Hematopoietic multipotent progenitor cell treated with erythropoietin and hydrocortisone succinate and interleukin-3 and kit ligand, for 6 days (in vitro differentiated cells): ENCODE measurements around the gene TBC1D7.
A peak's percentile ranks its signal among the peaks of the same experiment; 100 is the strongest.

Source experiments
- DNase-seq: peaks from one replicate; pipeline ENCODE4 v3.0.0-alpha.2; 2015

Gene TBC1D7

DNA sequence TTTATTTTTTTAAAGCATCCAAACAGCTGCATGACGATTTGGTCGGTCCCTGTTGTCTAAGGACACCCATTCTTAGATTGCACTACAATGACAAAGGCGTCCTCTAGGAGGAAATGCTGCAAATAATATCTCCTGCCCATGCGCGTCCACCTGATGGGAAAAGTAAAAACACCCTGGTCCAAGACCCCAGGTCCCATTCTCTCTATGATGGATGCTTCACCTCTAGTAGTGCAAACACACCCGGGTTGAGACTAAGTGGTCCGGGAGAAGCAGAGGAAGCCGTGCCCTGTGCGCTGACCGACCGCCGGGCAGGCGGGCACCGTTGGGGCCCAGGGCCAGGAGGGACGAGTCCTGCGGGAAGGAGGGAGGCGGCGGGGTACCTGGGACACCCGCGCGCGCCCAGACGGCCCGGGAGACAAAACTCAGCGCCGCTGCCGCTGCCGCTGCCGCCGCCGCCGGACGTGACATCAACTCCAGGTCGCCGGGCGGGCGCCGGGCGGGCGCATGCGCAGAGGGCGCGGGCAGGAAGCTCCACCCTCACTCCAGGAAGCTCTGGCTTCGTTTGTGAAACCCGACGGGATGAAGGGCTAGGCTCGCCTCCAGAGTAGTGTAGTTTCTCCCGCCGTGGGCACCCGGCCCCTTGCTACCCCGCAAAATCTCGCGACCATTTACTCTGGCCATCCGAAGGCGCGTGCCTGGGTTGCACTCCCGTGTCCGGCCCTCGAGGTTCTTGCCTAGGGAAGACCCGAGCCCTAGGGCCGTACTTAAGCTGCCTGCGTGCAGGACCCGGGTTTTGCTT, at the start of gene TBC1D7:
Gene TBC1D7 (minus strand): TSS at position 462 of the 799 bp plus-strand sequence. CDS start 1,639 bp downstream, outside the sequence.
- DNase-seq = peak; percentile 94

DNA sequence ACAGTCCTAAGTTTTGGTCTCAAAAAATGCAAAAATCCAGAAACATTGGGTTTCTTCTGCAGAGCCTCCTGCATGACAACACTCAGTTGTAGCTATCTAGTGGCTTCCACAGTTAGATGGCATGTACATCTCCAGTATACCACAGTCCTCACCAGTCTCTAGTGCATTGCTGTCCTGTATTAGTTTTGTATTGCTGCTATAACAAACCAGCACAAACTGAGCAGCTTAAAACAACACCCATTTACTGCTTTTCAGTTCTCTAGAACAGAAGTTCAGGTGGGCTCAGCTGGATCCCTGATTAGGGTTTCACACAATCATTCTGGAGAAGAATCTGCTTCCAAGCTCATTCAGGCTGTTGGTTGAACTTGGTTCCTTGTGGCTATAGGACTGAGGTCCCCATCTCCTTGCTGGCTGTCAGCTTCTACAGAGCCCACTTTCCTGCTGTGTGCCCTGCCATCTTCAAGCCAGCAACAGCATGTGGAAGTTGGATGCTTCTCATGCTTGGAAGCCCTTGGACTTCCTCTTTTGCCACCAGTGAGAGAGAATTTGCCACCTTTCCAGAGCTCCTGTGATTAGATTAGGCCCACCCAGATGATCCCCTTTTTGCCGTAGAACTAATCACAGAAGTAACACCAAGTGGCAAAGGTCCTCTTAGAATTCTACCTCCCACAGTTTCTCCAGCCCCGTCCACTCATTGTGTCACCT, 48.9 kb upstream of the TBC1D7 start:
- no peak for DNase-seq

DNA sequence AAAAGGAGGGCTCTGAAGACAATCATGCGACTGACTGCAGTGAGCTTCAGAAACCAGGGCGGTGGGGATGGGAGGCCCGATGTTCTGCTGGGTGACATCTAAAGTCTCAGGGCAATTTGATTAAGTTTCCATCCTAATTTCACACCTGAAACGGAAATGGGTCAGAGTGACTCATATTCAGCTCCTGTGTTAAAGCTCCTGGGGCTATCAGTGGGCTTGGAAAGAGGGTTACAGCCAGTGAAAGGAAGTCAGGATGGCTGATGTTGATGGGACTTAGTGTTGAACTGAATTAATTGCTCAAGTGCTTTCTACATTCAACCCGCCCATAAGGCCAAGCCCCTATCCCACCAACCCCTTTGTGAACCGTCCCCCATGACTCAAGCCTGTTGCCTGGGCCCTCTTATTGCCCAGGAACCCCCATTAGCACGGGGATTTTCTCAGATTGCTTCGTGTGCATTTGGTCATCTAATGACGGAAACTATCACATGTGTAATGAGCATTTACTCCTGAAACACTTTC, 47.1 kb upstream of the TBC1D7 start:
- no peak for DNase-seq

DNA sequence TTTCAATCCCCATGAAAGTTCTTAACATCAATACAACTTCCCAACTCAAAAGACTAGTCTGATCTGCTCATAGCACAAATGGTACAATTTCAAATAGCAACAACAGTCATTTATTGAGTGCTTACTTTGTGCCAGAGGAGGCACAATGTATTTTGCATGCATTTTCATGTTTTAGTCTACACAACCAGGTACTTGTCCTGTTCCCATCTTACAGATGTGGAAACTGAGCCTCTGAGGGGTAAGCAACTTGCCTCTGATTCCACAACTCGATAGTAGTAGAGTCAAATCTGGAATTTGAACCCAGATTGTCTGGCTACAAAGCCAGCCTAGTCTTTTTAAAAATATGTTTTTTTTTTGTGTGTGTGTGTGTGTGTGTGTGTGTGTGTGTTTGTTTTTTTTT, 45.6 kb upstream of the TBC1D7 start:
- DNase-seq = no peak

DNA sequence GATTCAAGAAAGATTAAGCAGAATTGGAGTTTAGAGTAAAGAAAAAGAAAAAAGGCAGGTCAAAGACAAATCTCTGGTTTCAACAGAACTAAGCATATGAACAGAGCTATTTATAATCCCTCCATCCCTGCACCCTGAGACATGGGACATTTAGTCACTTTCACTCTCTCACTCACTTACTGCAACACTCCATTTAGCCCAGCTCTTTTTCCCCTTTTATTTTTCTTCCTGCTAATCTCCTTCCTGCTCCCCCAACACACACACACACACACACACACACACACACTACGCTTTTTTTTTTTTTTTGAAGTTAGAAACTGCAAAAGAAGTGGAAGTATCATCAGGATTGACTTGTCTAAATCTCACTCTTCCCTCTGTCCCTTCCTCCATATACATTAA, 45.1 kb upstream of the TBC1D7 start:
- no peak for DNase-seq

DNA sequence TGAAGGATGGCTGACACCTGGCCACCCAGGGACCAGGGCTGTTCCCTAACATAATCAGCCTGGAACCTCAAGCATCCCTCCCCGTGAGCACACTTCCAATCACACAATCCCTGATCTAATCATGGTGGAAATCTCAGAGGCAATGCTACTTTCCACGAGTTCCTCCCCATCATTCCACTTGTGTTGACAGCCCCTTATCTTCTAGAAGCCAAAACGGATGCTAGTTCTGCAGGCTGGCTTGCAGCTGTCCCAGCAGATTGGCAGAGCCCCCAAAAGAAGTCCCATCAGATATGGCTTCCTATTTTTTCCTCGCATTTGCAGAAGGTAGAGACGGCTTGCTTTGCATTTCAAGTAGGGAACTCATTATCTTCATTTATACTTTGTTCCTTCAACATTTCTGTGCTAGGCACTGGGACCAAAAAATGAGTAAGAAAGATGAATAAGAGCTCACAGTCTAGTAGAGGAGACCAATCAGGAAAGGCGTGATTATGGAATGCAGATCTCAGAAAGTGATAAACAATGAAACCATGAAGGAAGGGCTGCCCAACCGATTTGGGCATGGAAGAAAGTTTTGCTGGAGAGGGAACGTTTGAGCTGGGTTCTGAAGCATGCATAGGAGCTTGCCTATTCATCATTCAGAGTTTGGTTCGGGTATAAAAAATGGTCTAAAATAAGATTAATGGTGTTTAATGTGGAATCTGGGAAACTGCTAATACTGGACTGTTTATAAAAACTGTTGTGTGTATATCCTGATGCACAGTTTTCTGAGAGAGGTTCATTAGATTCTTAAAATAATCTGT, 44.6 kb upstream of the TBC1D7 start:
- no peak for DNase-seq

DNA sequence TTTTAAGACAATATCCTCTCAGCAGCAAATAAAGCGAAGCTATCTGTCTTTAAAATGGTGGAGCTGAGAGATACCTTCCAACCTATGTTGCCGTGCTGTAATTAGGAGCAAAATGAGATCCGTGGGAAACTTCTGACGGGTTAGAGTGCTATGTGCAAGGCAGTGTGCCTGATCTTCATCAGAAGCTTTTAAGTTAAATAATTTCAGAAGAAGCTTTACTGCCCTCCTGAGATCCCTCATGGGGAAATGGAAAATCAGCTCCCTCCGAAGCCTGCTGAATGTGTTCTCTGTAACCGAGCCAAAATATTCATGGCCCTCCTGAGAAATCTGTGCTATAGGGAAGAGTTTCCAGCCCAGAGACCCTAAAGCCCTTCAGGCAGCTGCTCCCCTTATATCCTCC, 43.7 kb upstream of the TBC1D7 start:
- DNase-seq = no peak

DNA sequence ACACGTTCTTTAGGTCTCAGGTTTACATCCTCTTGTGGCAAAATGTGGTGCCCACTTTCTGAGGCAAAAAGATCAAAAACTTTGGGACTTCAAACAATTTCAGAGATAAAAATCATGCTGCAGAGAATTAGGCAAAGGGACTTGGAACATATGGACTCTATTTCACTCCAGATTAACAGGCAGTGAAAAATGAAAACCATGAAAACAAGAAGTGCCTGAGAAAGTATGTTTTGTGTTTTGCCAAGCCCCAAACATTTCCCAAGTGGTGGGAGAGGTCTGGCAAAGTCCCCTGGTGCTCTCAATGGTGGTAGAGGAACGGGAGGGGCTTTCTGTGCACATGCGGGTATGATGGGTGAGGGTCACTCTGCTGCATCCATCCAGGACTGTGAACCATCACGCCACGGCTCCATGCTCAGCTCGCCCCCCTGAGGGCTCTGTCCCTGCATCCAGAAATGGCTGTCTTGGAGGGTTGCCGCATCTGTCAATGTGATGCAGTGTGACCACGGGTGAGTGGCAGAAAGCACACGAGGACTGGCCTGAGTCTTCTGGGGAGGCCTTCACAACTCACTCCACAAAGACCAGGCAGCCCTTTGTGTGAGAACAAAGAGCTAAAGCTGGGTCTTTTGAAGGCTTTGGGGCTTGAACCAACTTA, 43.2 kb upstream of the TBC1D7 start:
- no peak for DNase-seq

DNA sequence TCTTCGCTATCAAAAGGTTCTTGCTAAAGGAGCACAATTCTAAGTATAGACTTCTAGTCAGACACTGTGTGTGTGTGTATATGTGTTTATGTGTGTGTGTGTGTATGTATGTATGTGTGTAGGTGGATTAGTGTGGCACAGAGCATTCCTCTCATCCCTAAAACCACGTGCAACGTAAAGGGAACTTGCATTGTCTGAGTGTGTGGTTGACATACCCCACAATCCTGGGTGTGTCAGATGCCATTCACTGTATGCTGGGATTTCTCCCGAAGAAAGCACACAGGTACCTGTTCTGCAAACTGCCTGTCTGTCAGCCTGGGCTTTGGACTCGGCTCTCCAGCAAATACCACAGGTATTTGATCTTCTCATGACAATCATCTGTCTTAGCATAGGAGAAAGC, 42.3 kb upstream of the TBC1D7 start:
- no peak for DNase-seq

DNA sequence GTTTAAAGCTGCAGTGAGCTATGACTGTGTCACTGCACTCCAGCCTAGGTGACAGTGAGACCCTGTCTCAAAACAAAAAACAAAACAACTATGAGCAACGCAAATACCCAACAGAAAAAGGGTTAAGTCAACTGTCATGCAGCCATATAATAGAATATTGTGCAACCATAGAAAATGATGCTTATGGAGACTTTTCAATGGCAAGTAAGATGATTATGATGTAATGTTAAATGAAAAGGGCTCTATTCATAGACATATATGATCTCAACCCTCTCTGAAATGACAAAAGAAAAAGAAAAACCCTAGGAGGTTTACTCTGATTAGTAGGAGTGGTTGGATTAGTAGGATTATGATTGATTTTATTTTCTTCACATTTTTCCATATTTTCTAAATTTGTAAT, 41.3 kb upstream of the TBC1D7 start:
- no peak for DNase-seq

DNA sequence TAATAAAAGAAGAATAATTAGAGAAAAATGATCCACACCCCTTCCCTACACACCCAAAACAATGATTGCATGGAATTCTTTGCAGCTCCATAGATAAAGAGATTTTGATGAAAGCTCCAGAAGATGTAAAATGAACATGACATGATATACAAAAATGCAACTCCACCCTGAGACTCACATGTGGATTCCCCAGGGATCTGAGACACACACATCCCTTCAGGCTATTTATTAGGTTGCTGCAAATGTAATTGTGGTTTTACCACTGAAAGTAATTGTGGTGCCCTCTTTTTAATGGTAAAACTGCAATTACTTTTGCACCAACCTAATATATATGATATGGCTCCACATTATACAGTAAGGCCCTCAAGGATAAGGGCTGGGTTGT, 40.4 kb upstream of the TBC1D7 start:
- no peak for DNase-seq

DNA sequence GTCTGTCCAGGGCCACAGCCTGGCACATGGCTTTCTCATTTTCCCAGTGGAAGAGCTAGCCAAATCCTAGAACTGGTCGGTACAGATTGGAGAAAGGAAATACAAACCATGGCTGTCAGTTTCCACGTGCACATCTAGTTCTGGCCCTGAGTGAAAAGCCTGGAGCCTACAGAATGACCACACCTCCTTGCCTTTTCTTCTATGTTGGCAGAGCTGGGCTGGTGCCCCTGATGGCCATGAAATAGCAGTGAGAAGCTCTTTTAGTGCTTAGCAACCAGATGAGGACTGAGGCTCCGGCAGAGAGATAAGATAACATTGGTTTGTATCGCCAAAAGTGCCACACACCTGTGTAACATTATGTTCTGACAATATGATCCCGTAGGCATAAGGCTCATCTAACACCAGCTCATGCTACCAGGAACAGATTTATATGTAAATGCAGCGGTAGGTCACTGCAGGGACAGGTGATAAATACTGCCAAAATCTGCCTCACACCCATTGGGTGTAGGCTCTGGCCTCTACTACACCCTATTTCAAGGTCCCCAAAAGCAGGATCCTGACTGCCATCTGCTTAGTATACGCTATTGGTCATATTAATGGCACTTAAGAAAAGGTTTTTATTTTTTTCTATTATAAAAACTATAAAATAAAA, 39.9 kb upstream of the TBC1D7 start:
- DNase-seq = no peak

DNA sequence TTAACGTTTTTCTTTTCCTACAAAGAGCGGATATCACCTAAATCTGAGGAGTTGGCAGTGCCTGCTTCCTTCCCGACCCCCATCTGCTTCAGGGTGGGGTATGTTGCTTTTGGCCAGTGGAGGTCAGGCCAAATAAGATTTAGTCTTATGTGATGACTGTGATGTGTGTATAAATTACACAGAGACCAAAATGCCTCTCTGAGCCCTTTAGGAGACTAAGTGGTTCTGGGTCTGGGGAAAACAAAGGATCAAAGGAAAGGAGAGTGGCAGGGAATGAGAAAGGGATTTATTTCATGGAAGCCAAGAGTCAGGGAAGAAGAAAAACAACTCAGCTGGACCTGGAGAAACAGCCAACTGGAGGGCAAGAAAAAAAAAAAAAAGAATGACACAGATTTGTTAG, 39.1 kb upstream of the TBC1D7 start:
- no peak for DNase-seq

DNA sequence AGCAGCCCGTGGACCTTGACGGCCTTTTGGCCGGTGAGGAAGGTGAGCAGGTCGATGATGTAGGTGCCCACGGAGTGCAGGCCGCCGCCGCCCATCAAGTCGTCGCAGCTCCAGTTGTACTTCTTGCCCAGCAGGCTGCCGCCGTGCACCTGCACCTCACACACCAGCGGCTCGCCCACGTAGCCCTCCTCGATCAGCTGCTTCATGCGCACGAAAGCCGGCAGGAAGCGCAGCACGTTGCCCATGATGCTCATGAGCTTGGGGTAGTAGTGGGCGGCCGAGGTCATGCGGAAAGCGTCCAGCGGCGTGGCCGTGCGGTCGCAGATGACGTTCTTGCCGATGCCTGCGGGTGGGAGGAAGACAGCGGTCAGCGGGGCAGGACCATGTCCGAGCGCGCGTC, 37.0 kb upstream of the TBC1D7 start:
- no peak for DNase-seq

DNA sequence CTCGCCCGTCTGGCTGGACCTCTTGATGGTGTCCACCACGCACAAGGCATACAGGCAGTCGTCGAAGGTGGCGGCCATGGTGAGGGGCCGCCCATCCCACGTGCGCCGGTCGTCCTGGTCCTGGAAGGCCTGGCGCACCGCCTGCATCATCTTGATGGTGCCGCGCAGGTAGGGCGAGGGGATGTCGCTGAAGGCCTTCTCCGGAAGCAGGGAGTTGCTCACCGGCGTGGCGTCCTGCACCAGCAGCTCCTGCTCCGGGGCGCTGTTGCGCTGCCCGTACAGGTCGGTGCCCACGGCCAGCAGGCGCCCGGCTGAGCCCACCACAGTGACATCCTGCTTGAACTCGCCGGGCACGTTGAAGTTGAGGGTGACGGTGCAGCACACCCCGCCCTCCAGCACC, 36.5 kb upstream of the TBC1D7 start:
- DNase-seq = no peak

DNA sequence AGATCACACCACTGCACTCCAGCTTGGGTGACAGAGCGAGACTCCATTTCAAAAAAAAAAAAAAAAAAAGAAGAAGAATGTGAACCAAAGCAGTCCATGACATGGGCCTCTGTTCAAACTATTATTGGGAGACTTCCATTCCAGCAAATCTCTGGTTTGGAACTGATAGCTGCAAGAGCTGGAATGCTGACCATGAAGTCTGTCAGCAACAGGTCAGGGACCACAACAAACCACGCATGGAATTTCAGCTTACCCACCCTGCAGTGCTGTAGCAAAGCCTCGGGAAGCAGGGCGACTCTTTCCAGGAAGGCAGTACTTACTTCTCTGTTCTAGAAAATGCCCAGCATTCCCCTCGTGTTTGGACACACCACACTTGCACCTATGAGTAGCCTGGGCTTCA, 34.1 kb upstream of the TBC1D7 start:
- no peak for DNase-seq

DNA sequence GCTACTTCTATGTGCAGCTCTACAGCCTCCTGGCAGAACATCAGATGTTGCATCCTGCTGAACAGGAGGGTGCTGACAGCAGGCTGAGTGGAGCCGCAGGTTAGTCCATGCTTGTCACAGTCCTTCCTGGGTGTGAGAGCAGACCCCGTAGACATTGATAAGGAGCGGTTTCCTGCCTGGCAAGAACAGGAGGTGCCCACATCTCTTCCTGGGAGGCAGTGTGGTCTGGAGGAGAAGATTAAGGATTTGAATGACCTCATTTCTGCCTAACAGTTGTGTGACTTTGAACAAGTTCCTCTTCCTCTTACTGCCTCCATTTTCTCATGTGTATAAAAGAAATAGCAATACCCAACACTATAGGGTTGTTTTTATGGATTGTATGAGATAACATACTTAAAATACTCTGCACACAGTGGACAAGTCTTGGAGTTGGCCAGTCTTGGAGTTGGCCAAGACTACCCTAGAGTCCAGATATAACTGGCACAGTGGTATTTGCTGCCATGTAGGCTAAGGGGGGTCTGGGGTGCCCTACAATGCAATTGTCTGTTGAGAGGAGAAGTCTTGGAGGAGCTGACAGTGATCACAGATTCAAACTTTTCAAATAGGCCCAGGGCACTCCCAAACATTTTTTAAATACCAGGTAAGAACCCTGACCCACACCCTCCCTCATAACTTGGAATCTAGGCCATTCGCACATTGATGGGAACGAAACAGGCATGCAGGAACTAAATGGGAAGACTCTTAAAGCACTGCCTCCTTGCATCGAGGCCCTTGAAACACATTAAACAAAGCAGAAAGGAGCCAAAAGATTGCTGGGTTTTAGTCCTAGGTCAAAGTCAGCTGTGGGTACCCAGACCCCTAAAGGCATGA, 32.6 kb upstream of the TBC1D7 start:
- DNase-seq = peak; percentile 92

DNA sequence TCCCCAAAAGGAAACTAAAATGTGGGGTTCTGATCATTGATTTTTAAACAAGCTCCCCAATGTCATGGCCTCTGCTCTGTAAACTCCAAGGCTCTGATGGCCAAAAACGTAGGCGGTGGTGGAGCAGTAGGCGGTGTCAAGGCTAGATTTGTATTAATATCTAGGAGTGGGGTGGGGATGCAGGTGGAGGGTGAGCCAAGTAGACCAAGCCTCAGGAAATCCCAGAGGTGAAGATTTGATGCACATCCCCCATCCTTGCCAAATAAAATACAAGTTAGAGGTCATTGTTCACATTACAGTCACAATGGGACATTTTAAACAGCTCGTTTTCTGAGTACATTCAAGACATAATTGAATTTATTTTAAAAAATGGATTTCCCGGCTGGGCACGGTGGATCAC, 30.9 kb upstream of the TBC1D7 start:
- DNase-seq = no peak

DNA sequence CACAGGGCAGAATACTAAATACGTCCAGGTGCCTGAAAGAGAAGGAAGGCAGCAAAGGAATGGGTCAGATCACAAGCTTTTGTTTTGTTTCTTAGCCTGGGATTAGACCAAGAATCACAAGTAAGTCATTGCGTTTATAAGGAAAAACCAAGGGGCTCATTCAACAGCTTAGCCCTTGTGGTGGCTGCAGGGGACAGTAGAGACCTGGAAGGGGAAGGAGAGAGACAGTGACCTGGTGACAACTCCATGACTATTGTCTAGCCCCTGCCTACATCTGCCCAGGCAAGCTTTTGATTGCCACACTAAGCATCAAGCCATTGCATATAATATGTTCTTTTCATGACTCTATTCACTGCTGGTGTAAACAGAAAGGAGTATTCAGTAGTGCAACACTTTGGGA, 30.2 kb upstream of the TBC1D7 start:
- no peak for DNase-seq

DNA sequence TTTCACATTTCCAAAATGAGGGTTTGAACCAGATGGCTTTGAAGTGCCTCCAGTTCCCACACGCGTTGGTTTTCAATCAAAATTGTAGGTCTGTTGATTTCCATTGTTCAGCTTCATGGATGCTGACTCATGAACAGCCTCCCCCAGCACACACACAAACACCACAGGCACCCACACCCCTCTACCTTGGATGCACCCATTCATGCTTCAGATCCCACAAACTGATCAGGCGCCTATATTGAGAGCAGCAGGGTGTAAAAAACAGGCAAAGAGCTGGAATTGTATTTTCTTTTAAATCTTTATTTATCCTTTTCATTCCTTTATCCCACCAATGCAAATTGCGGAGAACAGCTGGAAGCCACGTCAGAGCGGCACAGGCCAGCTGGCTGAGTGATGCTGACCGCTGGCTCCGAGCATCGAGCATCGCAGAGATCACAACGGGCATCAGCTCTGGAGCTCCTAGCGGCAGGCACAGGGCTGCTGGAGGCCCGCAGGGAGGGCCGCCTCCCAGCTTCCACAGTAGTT, 29.3 kb upstream of the TBC1D7 start:
- peak; percentile 66 for DNase-seq
